Measurements from ENCODE around the gene IPPK.

DNA sequence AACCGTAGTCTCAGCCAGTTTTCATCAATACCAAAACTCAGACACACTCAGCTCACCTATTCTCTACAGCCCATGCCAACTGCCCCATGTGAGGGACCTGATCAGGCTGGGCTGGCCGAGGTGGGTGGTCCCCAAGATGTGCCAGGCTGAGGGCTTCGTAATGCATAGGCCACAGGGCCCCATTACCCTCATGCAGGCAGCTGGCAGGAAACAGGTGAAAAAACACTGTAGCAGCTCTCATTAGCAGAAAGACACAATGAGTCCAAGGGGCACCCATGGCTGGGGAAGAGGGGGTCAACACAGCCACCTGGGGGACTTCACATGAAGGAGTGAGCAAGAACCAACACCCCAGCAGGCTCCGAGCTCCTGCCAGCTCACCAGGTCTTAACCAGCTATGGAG lies 8.2 kb downstream of the IPPK start:
- TF ChIP-seq, protein P1, sequence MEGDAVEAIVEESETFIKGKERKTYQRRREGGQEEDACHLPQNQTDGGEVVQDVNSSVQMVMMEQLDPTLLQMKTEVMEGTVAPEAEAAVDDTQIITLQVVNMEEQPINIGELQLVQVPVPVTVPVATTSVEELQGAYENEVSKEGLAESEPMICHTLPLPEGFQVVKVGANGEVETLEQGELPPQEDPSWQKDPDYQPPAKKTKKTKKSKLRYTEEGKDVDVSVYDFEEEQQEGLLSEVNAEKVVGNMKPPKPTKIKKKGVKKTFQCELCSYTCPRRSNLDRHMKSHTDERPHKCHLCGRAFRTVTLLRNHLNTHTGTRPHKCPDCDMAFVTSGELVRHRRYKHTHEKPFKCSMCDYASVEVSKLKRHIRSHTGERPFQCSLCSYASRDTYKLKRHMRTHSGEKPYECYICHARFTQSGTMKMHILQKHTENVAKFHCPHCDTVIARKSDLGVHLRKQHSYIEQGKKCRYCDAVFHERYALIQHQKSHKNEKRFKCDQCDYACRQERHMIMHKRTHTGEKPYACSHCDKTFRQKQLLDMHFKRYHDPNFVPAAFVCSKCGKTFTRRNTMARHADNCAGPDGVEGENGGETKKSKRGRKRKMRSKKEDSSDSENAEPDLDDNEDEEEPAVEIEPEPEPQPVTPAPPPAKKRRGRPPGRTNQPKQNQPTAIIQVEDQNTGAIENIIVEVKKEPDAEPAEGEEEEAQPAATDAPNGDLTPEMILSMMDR (conservative IDR thresholded peaks at IDR 0.05 in 1 of 2, IDR thresholded peaks at IDR 0.05 in 1 of 2; ENCODE audit: extremely low read depth in 1 of 2, insufficient read depth in 1 of 2, low read depth in 1 of 2, low read length in 2 of 2), result no peak
- TF ChIP-seq EZH2 (IDR thresholded peaks at IDR 0.05; ENCODE audit: borderline replicate concordance, low read length), result no peak
